LNCAP (cell line): ENCODE results near the gene CDC42BPA.

Experiments
- TF ChIP-seq, protein P1 (sequence below): fragments of 450-650 bp; IDR thresholded peaks from 2 replicates; pipeline ENCODE4 v1.5.1; 2017; ENCODE audit warnings: mild to moderate bottlenecking

The CDC42BPA gene

GRCh38 chr1:227082999-227083746 is 235.1 kb downstream of the CDC42BPA start:
- TF ChIP-seq, protein P1, sequence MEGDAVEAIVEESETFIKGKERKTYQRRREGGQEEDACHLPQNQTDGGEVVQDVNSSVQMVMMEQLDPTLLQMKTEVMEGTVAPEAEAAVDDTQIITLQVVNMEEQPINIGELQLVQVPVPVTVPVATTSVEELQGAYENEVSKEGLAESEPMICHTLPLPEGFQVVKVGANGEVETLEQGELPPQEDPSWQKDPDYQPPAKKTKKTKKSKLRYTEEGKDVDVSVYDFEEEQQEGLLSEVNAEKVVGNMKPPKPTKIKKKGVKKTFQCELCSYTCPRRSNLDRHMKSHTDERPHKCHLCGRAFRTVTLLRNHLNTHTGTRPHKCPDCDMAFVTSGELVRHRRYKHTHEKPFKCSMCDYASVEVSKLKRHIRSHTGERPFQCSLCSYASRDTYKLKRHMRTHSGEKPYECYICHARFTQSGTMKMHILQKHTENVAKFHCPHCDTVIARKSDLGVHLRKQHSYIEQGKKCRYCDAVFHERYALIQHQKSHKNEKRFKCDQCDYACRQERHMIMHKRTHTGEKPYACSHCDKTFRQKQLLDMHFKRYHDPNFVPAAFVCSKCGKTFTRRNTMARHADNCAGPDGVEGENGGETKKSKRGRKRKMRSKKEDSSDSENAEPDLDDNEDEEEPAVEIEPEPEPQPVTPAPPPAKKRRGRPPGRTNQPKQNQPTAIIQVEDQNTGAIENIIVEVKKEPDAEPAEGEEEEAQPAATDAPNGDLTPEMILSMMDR, result no peak

GRCh38 chr1:227077783-227078182 is 240.5 kb downstream of the CDC42BPA start:
- TF ChIP-seq, protein P1, result no peak

DNA sequence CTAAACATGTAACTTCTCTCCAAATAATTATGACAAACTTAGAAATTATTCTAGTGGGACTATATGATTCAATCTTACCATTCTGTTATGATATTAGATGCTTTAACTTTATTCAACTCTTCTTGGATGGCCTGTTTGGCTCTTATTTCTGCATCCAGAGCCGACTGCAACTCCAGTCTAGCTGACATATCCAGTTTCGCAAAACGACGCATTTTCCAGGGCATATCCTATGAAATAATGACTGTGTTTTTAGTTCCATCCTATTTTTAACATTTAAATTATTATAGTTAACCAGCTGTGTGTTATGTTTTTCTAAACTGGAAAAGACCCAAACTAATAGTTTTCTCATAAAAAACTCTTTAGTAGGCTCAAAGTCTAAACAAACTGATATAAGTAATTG is 244.5 kb downstream of the CDC42BPA start:
- TF ChIP-seq, protein P1, result no peak

GRCh38 chr1:227072991-227073390 is 245.3 kb downstream of the CDC42BPA start:
- TF ChIP-seq, protein P1, result no peak

DNA sequence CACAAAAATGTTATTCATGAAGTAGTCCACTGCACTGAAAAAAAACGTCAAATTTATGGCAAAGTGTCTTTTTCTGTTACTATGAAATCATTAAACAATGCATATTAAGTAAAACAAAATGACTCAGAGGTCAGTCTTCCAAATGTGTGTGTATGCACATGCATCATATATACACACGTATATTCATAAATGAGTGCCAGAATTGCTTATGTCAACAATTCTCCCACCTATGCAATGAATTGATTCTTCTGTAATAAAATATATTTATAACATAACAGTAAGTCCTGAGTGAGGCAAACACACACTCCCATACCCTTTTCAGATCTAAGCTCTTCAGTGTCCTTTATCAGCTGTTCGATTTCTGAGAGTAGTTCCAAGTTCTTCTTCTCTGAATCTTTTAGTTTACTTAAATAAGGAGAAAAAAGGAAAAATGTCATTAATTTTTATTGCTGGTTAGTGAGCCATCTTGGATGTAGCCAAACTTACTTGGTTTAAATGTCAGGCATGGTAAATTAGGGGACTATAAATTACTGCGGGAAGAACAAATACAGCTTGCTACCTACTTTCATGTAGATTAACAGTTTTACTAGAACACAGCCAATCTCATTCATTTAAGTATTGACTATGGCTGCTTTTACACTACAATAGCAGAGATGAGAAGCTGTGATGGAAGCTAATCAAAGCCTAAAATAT is 246.3 kb downstream of the CDC42BPA start:
- TF ChIP-seq, protein P1, result no peak

DNA sequence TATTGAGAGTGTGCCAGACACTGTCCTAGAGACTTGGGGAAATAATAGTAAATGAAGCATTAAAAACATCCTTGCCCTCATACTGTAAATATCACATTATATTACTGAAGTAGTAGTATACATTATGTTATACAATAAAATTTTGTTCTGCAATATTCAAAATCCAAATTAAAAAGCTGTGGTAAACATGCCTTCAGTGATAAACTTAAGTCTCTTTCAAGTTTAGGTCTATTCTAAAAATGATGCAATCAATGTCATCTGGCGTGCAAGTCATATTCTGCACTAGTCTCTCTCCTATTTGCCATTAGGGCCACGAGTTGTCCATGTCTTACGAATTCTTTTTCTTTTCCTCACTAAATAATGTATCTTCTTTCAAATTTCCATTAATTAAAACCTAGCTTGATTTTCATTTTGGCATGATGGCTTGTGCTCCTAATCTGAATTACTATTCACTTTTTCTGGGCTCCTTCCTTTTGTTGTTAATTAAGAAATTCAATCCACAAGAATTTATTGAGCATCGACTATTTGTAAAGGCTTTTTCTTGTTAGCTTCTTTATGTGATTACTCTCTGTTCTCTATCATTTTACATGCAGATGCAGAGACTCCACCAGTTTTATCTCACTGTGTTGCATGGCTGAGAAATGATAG is 247.5 kb downstream of the CDC42BPA start:
- TF ChIP-seq, protein P1, result no peak

DNA sequence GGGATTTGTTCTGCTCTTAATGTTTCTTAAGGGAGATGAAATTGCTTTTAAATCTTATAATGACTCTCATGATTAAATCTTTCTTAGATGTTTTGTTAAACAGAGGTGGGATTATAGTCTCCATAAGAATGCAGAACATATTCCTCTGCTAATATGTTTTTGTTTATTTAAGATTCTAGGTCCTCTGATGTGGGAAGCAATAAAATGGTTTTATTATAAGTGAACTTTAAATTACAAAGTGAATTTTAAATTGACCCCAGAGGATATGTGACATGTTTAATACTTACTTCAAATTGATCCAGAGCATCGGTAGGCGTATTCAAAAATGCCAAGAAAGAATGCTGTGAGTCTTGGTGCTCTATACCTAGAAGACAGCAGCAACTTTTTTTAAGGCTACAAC is 248.8 kb downstream of the CDC42BPA start:
- TF ChIP-seq, protein P1, result no peak
